Neural cell (in vitro differentiated cells): ENCODE results near the gene RBMX. TPM values are rescaled to one million over a fixed set of nuclear protein-coding genes. Genes with fewer than 3 reads are reported as not detected.

Experiments used
- H2AFZ ChIP-seq: fragments of 200-600, 300-800 bp; sonication (generic), shearing (Covaris generic); 2 replicates; pipeline ENCODE4 v1.6.0; 2014; ENCODE audit warnings: low read depth, mild to moderate bottlenecking, antibody characterized with exemption, low read length, moderate library complexity
- H3F3A ChIP-seq: fragments of 200-600 bp; shearing (Covaris generic); 2 replicates; pipeline ENCODE4 v1.6.1; 2016; ENCODE audit warnings: mild to moderate bottlenecking, moderate library complexity, mixed read lengths, antibody characterized with exemption, low read length; ENCODE audit not compliant: insufficient read depth, poor library complexity, severe bottlenecking
- H3K27ac ChIP-seq: fragments of 200-600, 300-800 bp; sonication (generic), shearing (Covaris generic); 2 replicates; pipeline ENCODE4 v1.5.1; 2014; ENCODE audit warnings: mild to moderate bottlenecking, low read length, moderate library complexity
- H3K27me3 ChIP-seq: fragments of 300-800, 200-600 bp; sonication (generic), shearing (Covaris generic); 2 replicates; pipeline ENCODE4 v1.6.0; 2014; ENCODE audit warnings: mild to moderate bottlenecking, low read depth, low read length, moderate library complexity; ENCODE audit not compliant: insufficient read depth
- H3K36me3 ChIP-seq: fragments of 300-800, 200-600 bp; sonication (generic), shearing (Covaris generic); 2 replicates; pipeline ENCODE4 v1.5.1; 2014; ENCODE audit warnings: mild to moderate bottlenecking, antibody characterized with exemption, low read length, moderate library complexity; ENCODE audit not compliant: insufficient read depth
- H3K4me2 ChIP-seq: fragments of 300-800, 200-600 bp; sonication (generic), shearing (Covaris generic); 2 replicates; pipeline ENCODE4 v1.6.0; 2014; ENCODE audit warnings: mild to moderate bottlenecking, low read length
- H3K4me3 ChIP-seq: fragments of 300-800, 200-600 bp; sonication (generic), shearing (Covaris generic); 2 replicates; pipeline ENCODE4 v1.5.1; 2014; ENCODE audit warnings: mild to moderate bottlenecking, low read length, moderate library complexity
- H3K79me2 ChIP-seq: fragments of 200-600 bp; shearing (Covaris generic); replicated peaks from 2 replicates; pipeline ENCODE4 v1.6.0; 2014; ENCODE audit warnings: mild to moderate bottlenecking, low read length, moderate library complexity; ENCODE audit not compliant: insufficient read depth
- H3K9ac ChIP-seq: fragments of 300-800, 200-600 bp; sonication (generic), shearing (Covaris generic); 2 replicates; pipeline ENCODE4 v1.6.1; 2016; ENCODE audit warnings: mild to moderate bottlenecking, low read length, mixed read lengths
- H3K9me2 ChIP-seq: fragments of 200-600 bp; shearing (Covaris generic); 2 replicates; pipeline ENCODE4 v1.6.1; 2016; ENCODE audit warnings: mild to moderate bottlenecking, low read length, mixed read lengths; ENCODE audit not compliant: insufficient read depth
- H3K9me3 ChIP-seq: fragments of 200-600, 300-800 bp; sonication (generic), shearing (Covaris generic); 2 replicates; pipeline ENCODE4 v1.6.1; 2016; ENCODE audit warnings: mild to moderate bottlenecking, mixed run types, low read length, moderate library complexity, mixed read lengths
- H4K20me1 ChIP-seq: fragments of 200-600 bp; shearing (Covaris generic); 2 replicates; pipeline ENCODE4 v1.6.1; 2016; ENCODE audit warnings: mild to moderate bottlenecking, mixed run types; ENCODE audit not compliant: insufficient read depth
- EP300 ChIP-seq: fragments of 450-650 bp; conservative IDR thresholded peaks from 2 replicates; pipeline ENCODE4 v1.6.1; 2014; ENCODE audit warnings: antibody characterized with exemption, mild to moderate bottlenecking, moderate library complexity; ENCODE audit not compliant: poor library complexity, severe bottlenecking
- EZH2 ChIP-seq: fragments of 200-600, 300-800 bp; shearing (Covaris generic), sonication (generic); IDR thresholded peaks from 2 replicates; pipeline ENCODE4 v1.6.1; 2014; ENCODE audit warnings: antibody characterized with exemption, low read length, borderline replicate concordance, mild to moderate bottlenecking; ENCODE audit not compliant: insufficient read depth, poor library complexity, severe bottlenecking
- MXI1 ChIP-seq: fragments of 450-650 bp; conservative IDR thresholded peaks from 2 replicates; pipeline ENCODE4 v1.6.1; 2014; ENCODE audit warnings: antibody characterized with exemption, mild to moderate bottlenecking; ENCODE audit not compliant: poor library complexity, severe bottlenecking
- POLR2AphosphoS5 ChIP-seq: IDR thresholded peaks from 2 replicates; pipeline ENCODE4 v1.6.1; 2012
- RAD21 ChIP-seq: fragments of 450-650 bp; conservative IDR thresholded peaks from 2 replicates; pipeline ENCODE4 v1.6.1; 2014; ENCODE audit warnings: antibody characterized with exemption, mild to moderate bottlenecking, moderate library complexity
- SMC3 ChIP-seq: fragments of 450-650 bp; conservative IDR thresholded peaks from 2 replicates; pipeline ENCODE4 v1.6.1; 2014; ENCODE audit warnings: antibody characterized with exemption, mild to moderate bottlenecking, moderate library complexity; ENCODE audit not compliant: poor library complexity
- TAF1 ChIP-seq: IDR thresholded peaks from 2 replicates; pipeline ENCODE4 v1.6.1; 2012; ENCODE audit warnings: low read depth
- polyA plus RNA-seq: library from polyadenylated mRNA; depleted of rRNA; stranded (reverse); fragments of >200 nt; gene quantifications from 2 replicates; pipeline ENCODE4 v1.2.3, GENCODE V29; 2014
- TF ChIP-seq, protein P1 (sequence below): fragments of 450-650 bp; IDR thresholded peaks from 2 replicates; pipeline ENCODE4 v1.5.1; 2014; ENCODE audit warnings: antibody characterized with exemption, mild to moderate bottlenecking, moderate library complexity; ENCODE audit not compliant: poor library complexity, severe bottlenecking
- TF ChIP-seq, protein P2 (sequence below): IDR thresholded peaks from 2 replicates; pipeline ENCODE4 v1.6.1; 2012; ENCODE audit warnings: borderline replicate concordance

The RBMX gene
- polyA plus RNA-seq, 1 donor from 2014 or later: 875 TPM

DNA sequence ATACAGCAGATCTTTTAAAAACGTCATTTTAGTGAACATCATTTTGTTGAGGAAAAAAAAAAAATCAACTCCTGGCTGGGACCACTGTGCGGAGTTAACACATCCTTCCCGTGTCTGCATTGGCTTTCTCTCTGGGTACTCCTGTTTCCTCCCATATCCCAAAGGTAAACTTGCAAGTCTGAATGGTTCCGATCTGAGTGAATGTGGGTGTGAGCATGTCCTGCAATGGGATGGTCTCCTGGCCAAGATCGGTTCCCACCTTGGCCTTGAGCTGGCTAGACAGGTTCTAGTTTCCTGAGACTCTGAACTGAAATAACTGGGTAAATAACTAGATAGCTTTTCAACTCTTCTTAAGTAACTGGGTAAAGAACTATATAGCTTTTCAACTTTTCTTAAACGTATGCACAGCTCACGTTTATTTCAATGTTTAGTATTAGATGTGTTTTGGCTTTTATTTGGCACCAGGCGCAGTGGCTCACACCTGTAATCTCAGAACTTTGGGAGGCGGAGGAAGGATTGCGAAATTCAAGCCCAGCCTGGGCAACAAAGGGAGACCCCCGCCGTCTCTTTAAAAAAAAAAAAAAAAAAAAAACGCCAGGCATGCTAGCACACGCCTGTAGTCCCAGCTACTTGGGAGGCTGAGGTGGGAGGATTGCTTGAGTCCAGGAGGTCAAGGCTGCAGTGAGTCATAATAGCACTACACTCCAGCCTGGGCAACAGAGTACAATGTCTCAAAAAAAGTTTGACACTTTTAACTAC is 14.0 kb downstream of the RBMX start:
- H3K4me3 ChIP-seq: no peak overlapping the region
- H3K4me2 ChIP-seq: no peak overlapping the region
- H3K36me3 ChIP-seq: no peaks in the 10 kb centered on the region
- no peak overlapping the region for H2AFZ ChIP-seq
- H3K27ac ChIP-seq: no peak overlapping the region
- no peak overlapping the region for H3K9ac ChIP-seq
- no peaks in the 10 kb centered on the region for H3K9me2 ChIP-seq
- H4K20me1 ChIP-seq: no peaks in the 10 kb centered on the region
- TF ChIP-seq POLR2AphosphoS5 (no peak), SMC3 (no peak)
- H3K27me3 ChIP-seq: no peaks in the 10 kb centered on the region
- H3F3A ChIP-seq: no peaks in the 10 kb centered on the region
- H3K9me3 ChIP-seq: no peaks in the 10 kb centered on the region
- H3K79me2 ChIP-seq: no peaks in the 10 kb centered on the region

DNA sequence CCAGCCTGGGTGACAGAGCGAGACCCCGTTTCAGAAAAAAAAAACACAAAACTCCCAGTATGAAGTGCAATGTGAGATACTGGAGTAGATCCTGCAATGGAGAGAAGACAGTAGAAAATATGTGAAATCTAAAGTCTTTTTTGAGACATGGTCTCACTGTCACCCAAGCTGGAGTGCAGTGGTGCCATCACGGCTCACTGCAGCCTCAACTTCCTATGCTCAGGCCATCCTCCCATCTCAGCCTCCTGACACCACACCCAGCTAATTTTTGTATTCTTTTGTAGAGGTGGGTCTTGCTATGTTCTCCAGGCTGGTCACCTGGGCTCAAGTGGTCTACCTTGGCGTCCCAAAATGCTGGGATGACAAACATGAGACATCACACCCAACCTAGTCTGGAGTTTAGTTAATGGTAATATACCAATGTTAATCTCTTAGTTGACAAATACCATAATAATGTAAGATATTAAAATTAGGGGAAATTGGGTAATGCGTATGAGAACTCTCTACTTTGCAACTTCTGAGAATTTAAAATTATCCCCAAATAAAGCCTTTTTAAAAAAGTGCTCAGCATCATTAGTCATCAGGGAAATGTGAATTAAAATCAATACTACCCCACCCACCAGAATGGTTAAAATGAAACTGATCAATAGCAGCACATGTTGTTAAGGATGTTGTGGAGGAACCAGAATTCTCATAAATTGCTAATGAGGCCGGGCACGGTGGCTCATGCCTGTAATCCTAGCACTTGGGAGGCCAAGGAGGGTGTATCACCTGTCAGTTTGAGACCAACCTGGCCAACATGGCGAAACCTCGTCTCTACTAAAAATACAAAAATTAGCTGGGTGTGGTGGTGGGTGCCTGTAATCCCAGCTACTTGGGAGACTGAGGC is 15.0 kb downstream of the RBMX start:
- Histone ChIP-seq H3K36me3 (no peaks in the 10 kb centered on the region), H4K20me1 (no peaks in the 10 kb centered on the region), H3K9me2 (no peaks in the 10 kb centered on the region), H3K4me2 (no peak overlapping the region), H3K79me2 (no peaks in the 10 kb centered on the region), H3K27ac (no peak overlapping the region), H3F3A (no peaks in the 10 kb centered on the region), H3K27me3 (no peaks in the 10 kb centered on the region), H3K4me3 (no peak overlapping the region), H2AFZ (no peak overlapping the region), H3K9me3 (no peaks in the 10 kb centered on the region), H3K9ac (no peak overlapping the region)
- no peak for TF ChIP-seq MXI1
- TF ChIP-seq, protein P1, sequence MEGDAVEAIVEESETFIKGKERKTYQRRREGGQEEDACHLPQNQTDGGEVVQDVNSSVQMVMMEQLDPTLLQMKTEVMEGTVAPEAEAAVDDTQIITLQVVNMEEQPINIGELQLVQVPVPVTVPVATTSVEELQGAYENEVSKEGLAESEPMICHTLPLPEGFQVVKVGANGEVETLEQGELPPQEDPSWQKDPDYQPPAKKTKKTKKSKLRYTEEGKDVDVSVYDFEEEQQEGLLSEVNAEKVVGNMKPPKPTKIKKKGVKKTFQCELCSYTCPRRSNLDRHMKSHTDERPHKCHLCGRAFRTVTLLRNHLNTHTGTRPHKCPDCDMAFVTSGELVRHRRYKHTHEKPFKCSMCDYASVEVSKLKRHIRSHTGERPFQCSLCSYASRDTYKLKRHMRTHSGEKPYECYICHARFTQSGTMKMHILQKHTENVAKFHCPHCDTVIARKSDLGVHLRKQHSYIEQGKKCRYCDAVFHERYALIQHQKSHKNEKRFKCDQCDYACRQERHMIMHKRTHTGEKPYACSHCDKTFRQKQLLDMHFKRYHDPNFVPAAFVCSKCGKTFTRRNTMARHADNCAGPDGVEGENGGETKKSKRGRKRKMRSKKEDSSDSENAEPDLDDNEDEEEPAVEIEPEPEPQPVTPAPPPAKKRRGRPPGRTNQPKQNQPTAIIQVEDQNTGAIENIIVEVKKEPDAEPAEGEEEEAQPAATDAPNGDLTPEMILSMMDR: no peak
- no peak for TF ChIP-seq RAD21
- TF ChIP-seq POLR2AphosphoS5: no peak
- no peak for TF ChIP-seq EP300
- no peak for TF ChIP-seq SMC3
- no peak for TF ChIP-seq TAF1
- TF ChIP-seq, protein P2, sequence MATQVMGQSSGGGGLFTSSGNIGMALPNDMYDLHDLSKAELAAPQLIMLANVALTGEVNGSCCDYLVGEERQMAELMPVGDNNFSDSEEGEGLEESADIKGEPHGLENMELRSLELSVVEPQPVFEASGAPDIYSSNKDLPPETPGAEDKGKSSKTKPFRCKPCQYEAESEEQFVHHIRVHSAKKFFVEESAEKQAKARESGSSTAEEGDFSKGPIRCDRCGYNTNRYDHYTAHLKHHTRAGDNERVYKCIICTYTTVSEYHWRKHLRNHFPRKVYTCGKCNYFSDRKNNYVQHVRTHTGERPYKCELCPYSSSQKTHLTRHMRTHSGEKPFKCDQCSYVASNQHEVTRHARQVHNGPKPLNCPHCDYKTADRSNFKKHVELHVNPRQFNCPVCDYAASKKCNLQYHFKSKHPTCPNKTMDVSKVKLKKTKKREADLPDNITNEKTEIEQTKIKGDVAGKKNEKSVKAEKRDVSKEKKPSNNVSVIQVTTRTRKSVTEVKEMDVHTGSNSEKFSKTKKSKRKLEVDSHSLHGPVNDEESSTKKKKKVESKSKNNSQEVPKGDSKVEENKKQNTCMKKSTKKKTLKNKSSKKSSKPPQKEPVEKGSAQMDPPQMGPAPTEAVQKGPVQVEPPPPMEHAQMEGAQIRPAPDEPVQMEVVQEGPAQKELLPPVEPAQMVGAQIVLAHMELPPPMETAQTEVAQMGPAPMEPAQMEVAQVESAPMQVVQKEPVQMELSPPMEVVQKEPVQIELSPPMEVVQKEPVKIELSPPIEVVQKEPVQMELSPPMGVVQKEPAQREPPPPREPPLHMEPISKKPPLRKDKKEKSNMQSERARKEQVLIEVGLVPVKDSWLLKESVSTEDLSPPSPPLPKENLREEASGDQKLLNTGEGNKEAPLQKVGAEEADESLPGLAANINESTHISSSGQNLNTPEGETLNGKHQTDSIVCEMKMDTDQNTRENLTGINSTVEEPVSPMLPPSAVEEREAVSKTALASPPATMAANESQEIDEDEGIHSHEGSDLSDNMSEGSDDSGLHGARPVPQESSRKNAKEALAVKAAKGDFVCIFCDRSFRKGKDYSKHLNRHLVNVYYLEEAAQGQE: no peak
- no peak for TF ChIP-seq EZH2
